Putamen (tissue), 1 donor: Measurements from ENCODE around the gene MBD4.
"Not testable (repeated sequence)": the region's sequence is repeated elsewhere in the genome, so short reads cannot be mapped to it uniquely, and the experiment has no call there.

Experiments
- DNase-seq: peaks from one replicate; pipeline ENCODE4 v3.0.0-alpha.2; 2016; ENCODE audit warnings: low spot score

MBD4 gene

GRCh38 chr3:129429602-129430001 lies 10.1 kb downstream of the MBD4 start:
- no peak for DNase-seq

GRCh38 chr3:129429080-129429451 lies 10.7 kb downstream of the MBD4 start:
- no peak for DNase-seq

- DNase-seq, result peak; percentile 96
Observed at GRCh38 chr3:129428376-129429079, 11.2 kb downstream of the MBD4 start, which contains the start of gene EFCAB12. EFCAB12 (minus strand) TSS chr3:129428636; CDS start chr3:129428488, 148 bp downstream.

- DNase-seq, result no peak
Observed at GRCh38 chr3:129428007-129428375, 11.8 kb downstream of the MBD4 start.

GRCh38 chr3:129425619-129426018 lies 14.1 kb downstream of the MBD4 start:
- no peak for DNase-seq

GRCh38 chr3:129425213-129425612 lies 14.5 kb downstream of the MBD4 start:
- no peak for DNase-seq

GRCh38 chr3:129424185-129424841 lies 15.4 kb downstream of the MBD4 start:
- DNase-seq, result no peak

- no peak for DNase-seq
Observed at GRCh38 chr3:129422897-129423296, 16.9 kb downstream of the MBD4 start.

- DNase-seq, result no peak
Observed at GRCh38 chr3:129421988-129422745, 17.6 kb downstream of the MBD4 start.

GRCh38 chr3:129421236-129421883 lies 18.4 kb downstream of the MBD4 start:
- no peak for DNase-seq

GRCh38 chr3:129419476-129419875 lies 20.3 kb downstream of the MBD4 start:
- no peak for DNase-seq

GRCh38 chr3:129418041-129418973 lies 21.4 kb downstream of the MBD4 start:
- no peak for DNase-seq

- DNase-seq, result no peak
Observed at GRCh38 chr3:129417326-129417725, 22.4 kb downstream of the MBD4 start.

GRCh38 chr3:129416415-129416814 lies 23.3 kb downstream of the MBD4 start:
- DNase-seq, result no peak

GRCh38 chr3:129415830-129416229 lies 23.9 kb downstream of the MBD4 start:
- no peak for DNase-seq

- no peak for DNase-seq
Observed at GRCh38 chr3:129415378-129415777, 24.4 kb downstream of the MBD4 start.

- no peak for DNase-seq
Observed at GRCh38 chr3:129413687-129414506, 25.9 kb downstream of the MBD4 start.

- DNase-seq, result not testable (repeated sequence)
Observed at GRCh38 chr3:129413238-129413637, 26.5 kb downstream of the MBD4 start.

GRCh38 chr3:129412542-129413198 lies 27.1 kb downstream of the MBD4 start:
- no peak for DNase-seq

GRCh38 chr3:129410971-129411370 lies 28.8 kb downstream of the MBD4 start:
- DNase-seq, result no peak
